H1 (cell line): ENCODE data around the gene DAPK1. TPM values are rescaled to one million over a fixed set of nuclear protein-coding genes. Genes with fewer than 3 reads are reported as not detected.

Source experiments
- CTCF ChIA-PET: fragments of 300-600 bp; sonication (Branson Sonifier 250); formaldehyde crosslinking; loops from one replicate; lab custom pipeline; 2021; ENCODE audit not compliant: partially characterized antibody; lab: Charles Lee
- POLR2A ChIA-PET: fragments of 300-600 bp; sonication (Branson Sonifier 250); formaldehyde crosslinking; loops from one replicate; lab custom pipeline; 2021; ENCODE audit warnings: inconsistent platforms; ENCODE audit not compliant: partially characterized antibody; lab: Charles Lee
- DNase-seq, 2 experiments: peaks; one replicate each; pipeline versions ENCODE4 v3.0.0 to v3.0.0-alpha.2; 2010 to 2022; ENCODE audit warnings: low spot score in 2 of 2, low read depth in 1 of 2, mixed read lengths in 1 of 2
- FAIRE-seq: peaks from 2 replicates; lab custom pipeline; 2011; peaks lifted over from hg19 to GRCh38; lab: Jason Lieb, UNC
- H2AFZ ChIP-seq: 2 replicates; pipeline ENCODE4 v1.8.1; 2012; ENCODE audit warnings: low read length, inconsistent platforms
- H2AK5ac ChIP-seq: 2 replicates; pipeline ENCODE4 v1.6.1; 2013; ENCODE audit warnings: low read depth, low read length
- H2BK120ac ChIP-seq: replicated peaks from 2 replicates; pipeline ENCODE3; 2013; ENCODE audit warnings: low read depth, low read length, inconsistent platforms
- H2BK12ac ChIP-seq: 2 replicates; pipeline ENCODE4 v1.6.1; 2013; ENCODE audit warnings: low read depth, low read length
- H2BK15ac ChIP-seq: 2 replicates; pipeline ENCODE4 v1.6.1; 2013; ENCODE audit warnings: low read length
- H2BK20ac ChIP-seq: 2 replicates; pipeline ENCODE4 v1.6.1; 2013; ENCODE audit warnings: low read length
- H2BK5ac ChIP-seq: 2 replicates; pipeline ENCODE4 v1.6.1; 2013; ENCODE audit warnings: low read depth, low read length
- H3K14ac ChIP-seq: 2 replicates; pipeline ENCODE4 v1.6.1; 2013; ENCODE audit warnings: inconsistent platforms; ENCODE audit not compliant: insufficient read length
- H3K18ac ChIP-seq: 2 replicates; pipeline ENCODE4 v1.6.1; 2013; ENCODE audit warnings: low read length; ENCODE audit errors: extremely low read depth
- H3K23ac ChIP-seq: 2 replicates; pipeline ENCODE4 v1.6.1; 2013; ENCODE audit warnings: inconsistent platforms; ENCODE audit not compliant: insufficient read length
- H3K23me2 ChIP-seq: 2 replicates; pipeline ENCODE4 v1.6.1; 2013; ENCODE audit warnings: low read depth, low read length
- H3K27ac ChIP-seq: 2 replicates; pipeline ENCODE4 v1.6.1; 2011; ENCODE audit warnings: low read depth, low read length, inconsistent platforms
- H3K27me3 ChIP-seq, 4 experiments: replicated peaks in 1 of 4; 1 replicate in 1 of 4; 2 replicates in 3 of 4; pipeline versions ENCODE4 v1.6.1 to v1.8.1; 2011 to 2013; ENCODE audit warnings: low read length in 3 of 4, mild to moderate bottlenecking in 3 of 4, inconsistent platforms in 2 of 4, mixed read lengths in 2 of 4, moderate library complexity in 1 of 4; ENCODE audit not compliant: control insufficient read depth in 3 of 4, insufficient read depth in 3 of 4; ENCODE audit errors: extremely low read depth in 1 of 4
- H3K36me3 ChIP-seq, 4 experiments: 2 replicates each; pipeline versions ENCODE4 v1.6.1 to v1.8.1; 2011 to 2013; ENCODE audit warnings: mild to moderate bottlenecking in 4 of 4, low read length in 3 of 4, moderate library complexity in 2 of 4, control low read depth in 1 of 4, inconsistent platforms in 1 of 4; ENCODE audit not compliant: insufficient read depth in 4 of 4, control insufficient read depth in 2 of 4
- H3K4ac ChIP-seq: replicated peaks from 2 replicates; pipeline ENCODE3; 2013; ENCODE audit warnings: low read length, low read depth, mixed read lengths, inconsistent platforms; ENCODE audit not compliant: insufficient read length
- H3K4me1 ChIP-seq, 4 experiments: replicated peaks in 1 of 4; 1 replicate in 1 of 4; 2 replicates in 3 of 4; pipeline versions ENCODE4 v1.6.1 to v1.8.1; 2011 to 2013; ENCODE audit warnings: low read length in 3 of 4, inconsistent platforms in 2 of 4, mixed read lengths in 1 of 4; ENCODE audit not compliant: insufficient read depth in 4 of 4, control insufficient read depth in 3 of 4
- H3K4me2 ChIP-seq, 2 experiments: 2 replicates each; pipeline versions ENCODE4 v1.6.1 to v1.8.1; 2011 to 2013; ENCODE audit warnings: low read depth in 2 of 2, low read length in 2 of 2, control low read depth in 1 of 2, inconsistent platforms in 1 of 2, mild to moderate bottlenecking in 1 of 2; ENCODE audit not compliant: insufficient read depth in 1 of 2
- H3K4me3 ChIP-seq, 4 experiments: fragments of 200-600, 300-600 bp in 1 of 4; sonication (generic), shearing (Covaris generic), sonication (Bioruptor Twin) in 1 of 4; 2 replicates each; pipeline versions ENCODE4 v1.5.1 to v1.8.1; 2011 to 2016; ENCODE audit warnings: low read length in 4 of 4, low read depth in 3 of 4, control low read depth in 2 of 4, inconsistent platforms in 2 of 4, mild to moderate bottlenecking in 2 of 4, mixed read lengths in 1 of 4, moderate library complexity in 1 of 4; ENCODE audit not compliant: insufficient read depth in 2 of 4; ENCODE audit errors: extremely low read depth in 1 of 4
- H3K56ac ChIP-seq: replicated peaks from 2 replicates; pipeline ENCODE3; 2013; ENCODE audit warnings: low read depth, mild to moderate bottlenecking, mixed read lengths, low read length, inconsistent platforms; ENCODE audit not compliant: insufficient read length
- H3K79me1 ChIP-seq: 2 replicates; pipeline ENCODE4 v1.6.1; 2013; ENCODE audit warnings: low read depth, low read length, control low read depth
- H3K79me2 ChIP-seq, 2 experiments: 2 replicates each; pipeline versions ENCODE4 v1.6.1 to v1.8.1; 2012 to 2013; ENCODE audit warnings: low read length in 2 of 2, mild to moderate bottlenecking in 2 of 2, inconsistent platforms in 1 of 2; ENCODE audit not compliant: insufficient read depth in 2 of 2, control insufficient read depth in 1 of 2
- H3K9ac ChIP-seq, 4 experiments: replicated peaks in 1 of 4; 1 replicate in 1 of 4; 2 replicates in 3 of 4; pipeline versions ENCODE4 v1.6.1 to v1.8.1; 2011 to 2013; ENCODE audit warnings: low read depth in 3 of 4, low read length in 3 of 4, control low read depth in 2 of 4, mild to moderate bottlenecking in 2 of 4, moderate library complexity in 2 of 4, inconsistent platforms in 1 of 4; ENCODE audit errors: extremely low read depth in 1 of 4
- H3K9me3 ChIP-seq, 2 experiments: 2 replicates each; pipeline versions ENCODE4 v1.6.1 to v1.8.1; 2012 to 2013; ENCODE audit warnings: mild to moderate bottlenecking in 2 of 2, moderate library complexity in 2 of 2, control low read depth in 1 of 2, inconsistent platforms in 1 of 2, low read depth in 1 of 2, low read length in 1 of 2, mixed read lengths in 1 of 2; ENCODE audit not compliant: insufficient read depth in 2 of 2
- H4K20me1 ChIP-seq, 2 experiments: replicated peaks in 1 of 2; 2 replicates each; pipeline versions ENCODE3 to v1.8.1; 2011 to 2013; ENCODE audit warnings: inconsistent platforms in 2 of 2, low read length in 2 of 2, mild to moderate bottlenecking in 1 of 2; ENCODE audit not compliant: insufficient read depth in 2 of 2, control insufficient read depth in 1 of 2
- H4K5ac ChIP-seq: 2 replicates; pipeline ENCODE4 v1.6.1; 2013; ENCODE audit warnings: low read length, low read depth, mixed read lengths, inconsistent platforms; ENCODE audit not compliant: insufficient read length
- H4K8ac ChIP-seq: 2 replicates; pipeline ENCODE4 v1.8.0; 2013; ENCODE audit warnings: mild to moderate bottlenecking, moderate library complexity, low read length, inconsistent platforms; ENCODE audit not compliant: insufficient read depth; ENCODE audit errors: extremely low read depth
- H4K91ac ChIP-seq: replicated peaks from 2 replicates; pipeline ENCODE3; 2013; ENCODE audit warnings: low read length, mixed read lengths, inconsistent platforms; ENCODE audit not compliant: insufficient read length
- ATF3 ChIP-seq: IDR thresholded peaks from 2 replicates; pipeline ENCODE4 v1.6.1; 2011; ENCODE audit warnings: low read depth, mild to moderate bottlenecking, low read length; ENCODE audit not compliant: insufficient read depth
- BCL11A ChIP-seq, 2 experiments: IDR thresholded peaks; one replicate each; pipeline ENCODE4 v1.6.1; 2011; ENCODE audit warnings: low read depth in 2 of 2, low read length in 2 of 2, mild to moderate bottlenecking in 2 of 2
- E2F6 ChIP-seq: IDR thresholded peaks from 2 replicates; pipeline ENCODE4 v1.6.1; 2012; ENCODE audit warnings: inconsistent platforms
- GABPA ChIP-seq: IDR thresholded peaks from 2 replicates; pipeline ENCODE4 v1.6.1; 2011; ENCODE audit warnings: mild to moderate bottlenecking, low read length, moderate library complexity, borderline replicate concordance; ENCODE audit not compliant: insufficient read depth
- KDM4A ChIP-seq: IDR thresholded peaks from one replicate; pipeline ENCODE4 v1.7.1; 2012; ENCODE audit warnings: low read depth, mild to moderate bottlenecking, moderate library complexity, low read length, inconsistent platforms; ENCODE audit not compliant: severe bottlenecking
- POLR2A ChIP-seq, 2 experiments: IDR thresholded peaks; 1 replicate in 1 of 2; 2 replicates in 1 of 2; pipeline ENCODE4 v1.6.1; 2011; ENCODE audit warnings: low read depth in 2 of 2, low read length in 2 of 2, mild to moderate bottlenecking in 2 of 2; ENCODE audit errors: control extremely low read depth in 1 of 2
- RNF2 ChIP-seq: fragments of 200-900, 300-1000 bp; sonication (generic); IDR thresholded peaks from 2 replicates; pipeline ENCODE4 v1.7.1; 2016; ENCODE audit warnings: borderline replicate concordance, low read depth, mild to moderate bottlenecking, antibody characterized with exemption, low read length; ENCODE audit not compliant: poor library complexity, severe bottlenecking; ENCODE audit errors: missing control alignments
- SIRT6 ChIP-seq: IDR thresholded peaks from one replicate; pipeline ENCODE4 v1.7.1; 2012; ENCODE audit warnings: low read length, inconsistent platforms
- SP1 ChIP-seq: IDR thresholded peaks from 2 replicates; pipeline ENCODE4 v1.6.1; 2011; ENCODE audit warnings: low read depth, low read length
- TCF12 ChIP-seq: IDR thresholded peaks from 2 replicates; pipeline ENCODE4 v1.6.1; 2011; ENCODE audit warnings: low read depth, mild to moderate bottlenecking, low read length
- USF2 ChIP-seq: IDR thresholded peaks from 2 replicates; pipeline ENCODE4 v1.6.1; 2011; ENCODE audit warnings: low read length, improper control_type of control experiment
- ZNF274 ChIP-seq: IDR thresholded peaks from 2 replicates; pipeline ENCODE4 v1.7.0; 2012; ENCODE audit warnings: low read length, borderline replicate concordance; ENCODE audit errors: extremely low read depth
- WGBS, 2 experiments: shearing (Covaris generic) in 1 of 2; methylation state at CpG; one replicate each; pipeline versions ENCODE4 v1.1.6 to v1.1.7; 2013 to 2015; ENCODE audit warnings: low lambda C conversion rate in 2 of 2, mixed read lengths in 2 of 2, inconsistent platforms in 1 of 2, low coverage in 1 of 2, missing lambda C conversion rate in 1 of 2; ENCODE audit not compliant: insufficient replicate concordance in 2 of 2, insufficient coverage in 1 of 2, insufficient read length in 1 of 2; ENCODE audit errors: extremely low coverage in 1 of 2, missing lambda C conversion rate in 1 of 2; 5-methylcytosine and 5-hydroxymethylcytosine counted together
- polyA plus RNA-seq, 7 experiments: library from polyadenylated mRNA; depleted of rRNA in 3 of 7; stranded (reverse) in 5 of 7; unstranded in 2 of 7; fragments of >200 nt in 5 of 7; fragments of 200-250 nt in 2 of 7; gene quantifications; 1 replicate in 5 of 7; 2 replicates in 1 of 7; 4 replicates in 1 of 7; pipeline versions ENCODE4 v1.2.1 to v1.2.3, GENCODE V29; 2011 to 2013; ENCODE audit warnings: missing spikeins in 2 of 7, mixed read lengths in 2 of 7
- total RNA-seq: library from RNA; stranded (reverse); fragmentation: NEBNext Ultra II Directional; extraction: Animal tissue kit (Norgen Biotek cat#: 25700); gene quantifications from 2 replicates; pipeline ENCODE4 v1.2.1, GENCODE V29; 2021

Gene DAPK1
- total and polyA plus RNA-seq, 2 of the 8 experiments (the other 6 are each of a cell fraction or from before 2014, with no cell fraction given), result 62.4 to 131 TPM

- H4K20me1 ChIP-seq, result no peaks in the 10 kb centered on the region
- H2BK120ac ChIP-seq, result no peak overlapping the region
- peaks cover 0 to 9% (median 3%) of the 10 kb centered on the region in 4 experiments; a peak in 4 of 7 replicates for H3K4me1 ChIP-seq
- H3K4me2 ChIP-seq, result no peak overlapping the region
- no peaks in the 10 kb centered on the region for H3K9me3 ChIP-seq
- no peak overlapping the region for H3K4me3 ChIP-seq
- no peaks in the 10 kb centered on the region for H3K27me3 ChIP-seq
- no peak overlapping the region for H3K56ac ChIP-seq
- no peaks in the 10 kb centered on the region; the same call in 1 of the 2 replicates for H3K23me2 ChIP-seq
- H3K14ac ChIP-seq, result no peak overlapping the region
- 92% methylated on average over 3 of the region's 3 CpGs; no CpG with 5 or more reads in 1 of the 2 experiments for WGBS, 2 experiments
- H3K79me2 ChIP-seq, result no peaks in the 10 kb centered on the region
- H3K27ac ChIP-seq, result no peak overlapping the region
- no peak for DNase-seq
- H2AFZ ChIP-seq, result no peak overlapping the region
- no peak overlapping the region for H3K9ac ChIP-seq
- H4K5ac ChIP-seq, result no peak overlapping the region
- CTCF ChIA-PET, result interaction anchor here (0.7 to 1.7 kb wide), 3 partner anchors 22 to 304 kb away, joined by 4 to 6 read pairs (median 4); no protein-coding TSS in a partner anchor
- no peak overlapping the region for H2AK5ac ChIP-seq
- no peak overlapping the region for H4K91ac ChIP-seq
- peaks cover 8 to 58% (median 27%) of the 10 kb centered on the region in 4 experiments; a peak in 7 of 8 replicates for H3K36me3 ChIP-seq
- POLR2A ChIA-PET, result no interaction called here
- no peak overlapping the region for H3K4ac ChIP-seq
- H3K79me1 ChIP-seq, result peaks cover 2% of the 10 kb centered on the region; the same call in 1 of the 2 replicates
- H3K23ac ChIP-seq, result no peak overlapping the region
- no peak overlapping the region for H2BK5ac ChIP-seq
- H2BK15ac ChIP-seq, result no peak overlapping the region
- no peak overlapping the region for H3K18ac ChIP-seq
- H2BK12ac ChIP-seq, result no peak overlapping the region
- no peak overlapping the region for H4K8ac ChIP-seq
- no peak overlapping the region for H2BK20ac ChIP-seq
- no peak for FAIRE-seq
- TF ChIP-seq GABPA, result no peak
- no peak for TF ChIP-seq BCL11A (IDR thresholded peaks at IDR 0.05; ENCODE audit: low read depth in 2 of 2, low read length in 2 of 2)
- TF ChIP-seq SIRT6, result no peak
- TF ChIP-seq E2F6, result no peak
- no peak for TF ChIP-seq KDM4A
- TF ChIP-seq ZNF274, result no peak
- TF ChIP-seq SP1, result no peak
- no peak for TF ChIP-seq USF2
- no peak for TF ChIP-seq RNF2
- TF ChIP-seq POLR2A (IDR thresholded peaks at IDR 0.05; ENCODE audit: control extremely low read depth in 1 of 2, low read depth in 2 of 2, low read length in 2 of 2), result no peak
- no peak for TF ChIP-seq ATF3
- no peak for TF ChIP-seq TCF12
Observed at GRCh38 chr9:87641067-87641466, 143.4 kb downstream of the DAPK1 start.
